GM19023 (cell line): Measurements from ENCODE around the gene CCDC33.

Experiments used
- ATAC-seq: cut with Tn5 transposase; IDR thresholded peaks from one replicate; pipeline ENCODE4 v1.9.1; 2021; ENCODE audit warnings: mild to moderate bottlenecking, moderate library complexity; ENCODE audit not compliant: unreplicated experiment

Gene CCDC33

DNA sequence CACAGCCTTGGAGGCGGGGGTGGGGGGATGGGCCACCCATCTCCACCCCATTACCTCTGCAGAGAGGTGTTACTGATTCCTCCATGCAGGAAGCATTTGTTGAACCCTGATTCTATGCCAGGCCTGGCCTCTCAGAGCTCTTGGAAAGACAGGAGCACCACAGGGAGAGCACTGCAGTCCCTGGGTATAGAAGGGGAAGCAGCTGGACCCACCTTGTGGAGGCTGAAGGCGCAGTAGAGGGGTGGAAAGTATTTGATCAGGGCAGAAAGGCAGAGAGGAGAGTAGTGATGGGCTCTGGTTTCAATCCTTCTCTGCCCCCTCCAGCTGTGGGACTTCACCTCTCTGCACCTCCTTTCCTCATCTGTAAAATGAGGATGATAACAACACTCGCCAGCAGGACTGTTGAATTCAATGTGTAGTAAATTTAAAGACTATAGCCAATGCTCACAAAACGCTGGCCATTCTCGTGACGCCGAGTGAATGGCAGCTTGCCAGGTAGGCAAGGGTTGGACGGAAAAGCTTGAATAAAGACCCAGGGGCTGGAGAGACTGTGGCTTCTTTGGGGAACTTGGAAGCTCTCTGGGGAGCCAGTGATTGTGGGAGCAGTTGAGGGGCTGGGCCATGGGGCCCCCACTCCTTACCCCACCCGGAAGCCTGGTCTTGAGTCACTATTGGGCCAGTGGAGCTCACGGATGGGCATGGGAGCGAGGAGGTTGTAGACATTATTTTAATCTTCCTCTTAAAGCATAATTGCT, 8.0 kb upstream of the CCDC33 start:
- ATAC-seq, result no peak

DNA sequence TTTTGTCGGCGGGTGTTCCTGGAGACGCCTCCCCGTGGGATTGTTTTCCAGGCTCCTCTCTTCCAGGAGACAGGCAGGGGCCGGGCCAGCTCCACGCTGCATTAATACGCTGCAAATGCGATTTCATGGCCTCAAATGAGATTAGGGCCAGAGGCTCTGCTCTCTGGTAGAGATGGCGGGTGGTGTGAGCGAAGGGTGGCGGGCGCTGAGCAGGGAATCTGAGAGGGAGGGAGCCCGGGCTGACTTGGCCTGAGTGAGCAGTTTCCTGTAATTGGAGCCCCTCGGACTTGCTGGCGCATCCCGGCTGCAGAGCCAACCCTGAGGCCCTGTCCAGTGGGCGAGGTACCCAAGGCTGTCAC, 7.4 kb upstream of the CCDC33 start:
- ATAC-seq, result no peak

DNA sequence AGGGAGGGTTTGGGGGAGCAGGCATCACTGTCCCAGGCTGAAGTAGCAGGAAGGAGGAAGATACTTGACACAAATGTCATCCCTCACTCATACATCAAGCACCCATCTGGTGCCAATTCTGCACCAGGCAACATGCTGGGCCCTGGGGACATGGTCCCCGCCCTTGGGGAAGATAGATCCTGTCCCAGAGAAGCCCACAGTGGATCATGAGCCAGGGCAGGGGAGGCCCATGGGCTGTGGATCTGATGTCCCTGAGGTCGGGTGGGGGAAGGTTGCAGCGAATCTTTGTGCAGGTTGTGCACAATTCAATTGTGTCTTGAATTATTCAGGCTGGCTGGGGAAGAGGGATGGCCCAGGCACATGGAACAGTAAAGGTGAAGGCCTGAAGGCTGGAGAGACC, 6.4 kb upstream of the CCDC33 start:
- ATAC-seq, result no peak

DNA sequence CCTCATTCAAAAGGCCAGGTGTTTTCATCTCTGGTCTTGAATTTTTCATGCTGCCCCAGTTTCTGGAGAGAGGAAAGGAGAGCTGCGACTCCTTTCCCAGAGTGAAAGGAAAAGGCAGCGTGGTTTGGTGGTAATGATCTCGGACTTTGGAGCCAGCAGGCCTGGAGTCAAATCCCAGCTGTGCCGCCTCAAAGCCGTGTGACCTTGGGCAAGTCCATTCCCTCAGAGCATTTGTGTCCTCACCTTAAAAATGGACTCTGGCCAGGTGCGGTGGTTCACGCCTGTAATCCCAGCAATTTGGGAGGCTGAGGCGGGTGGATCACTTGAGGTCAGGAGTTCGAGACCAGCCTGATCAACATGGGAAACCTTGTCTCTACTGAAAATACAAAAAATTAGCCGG, 4.7 kb upstream of the CCDC33 start:
- no peak for ATAC-seq

DNA sequence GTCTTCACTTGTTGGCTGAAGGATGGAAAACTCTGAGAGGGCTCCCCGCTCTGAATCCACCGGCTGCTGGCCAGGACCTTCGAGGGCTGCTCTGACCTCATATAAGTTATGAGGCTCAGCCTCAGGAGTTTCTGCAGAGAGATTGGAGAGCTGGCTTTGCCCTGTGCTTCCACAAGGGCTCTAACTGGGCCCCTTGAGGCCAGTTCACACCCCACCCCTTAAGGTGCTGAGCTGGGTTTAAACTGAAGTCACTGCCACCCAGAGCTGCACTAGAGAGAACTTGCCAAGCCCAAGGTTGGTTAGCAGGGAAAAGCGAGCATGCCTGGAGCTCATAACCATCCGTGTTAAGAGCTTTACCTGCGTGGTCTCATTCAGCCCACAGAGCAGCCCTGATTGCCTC, 2.8 kb upstream of the CCDC33 start:
- no peak for ATAC-seq

DNA sequence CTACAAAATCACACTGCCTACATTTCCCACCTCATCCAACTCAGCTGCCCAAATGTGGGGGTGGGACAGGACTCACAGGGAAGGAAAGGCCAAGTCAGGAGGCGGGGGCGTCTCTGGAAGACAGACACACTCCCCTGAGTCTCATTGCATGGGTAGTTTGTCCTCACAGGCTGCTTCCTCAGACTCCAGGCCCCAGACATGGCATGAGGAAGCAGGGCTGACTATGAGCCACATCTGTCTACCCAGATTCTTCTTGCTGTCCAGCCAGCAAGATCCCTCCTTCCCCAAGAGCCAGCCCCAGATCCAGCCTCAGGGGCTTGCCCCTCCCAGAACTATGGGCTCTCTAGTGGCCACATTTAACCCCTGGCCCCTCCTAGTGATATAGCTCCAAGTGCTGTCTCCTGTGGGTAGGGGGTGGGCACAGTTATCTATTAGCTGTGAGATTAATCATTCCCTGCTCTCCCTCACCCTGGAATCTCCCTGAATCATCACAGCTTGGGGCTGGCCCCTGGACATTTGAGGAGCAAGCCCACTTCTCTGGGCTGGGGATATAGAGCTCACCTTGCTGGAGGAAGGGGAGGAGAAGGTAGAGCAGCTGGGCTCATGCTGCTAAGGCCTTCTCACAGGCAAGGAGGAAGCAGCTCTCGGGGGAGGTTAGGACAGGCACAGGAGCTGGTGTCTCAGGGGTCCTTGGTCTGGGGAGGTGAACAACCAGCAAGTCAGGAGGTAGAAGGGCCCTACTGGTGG, 2.1 kb upstream of the CCDC33 start:
- ATAC-seq, result no peak

DNA sequence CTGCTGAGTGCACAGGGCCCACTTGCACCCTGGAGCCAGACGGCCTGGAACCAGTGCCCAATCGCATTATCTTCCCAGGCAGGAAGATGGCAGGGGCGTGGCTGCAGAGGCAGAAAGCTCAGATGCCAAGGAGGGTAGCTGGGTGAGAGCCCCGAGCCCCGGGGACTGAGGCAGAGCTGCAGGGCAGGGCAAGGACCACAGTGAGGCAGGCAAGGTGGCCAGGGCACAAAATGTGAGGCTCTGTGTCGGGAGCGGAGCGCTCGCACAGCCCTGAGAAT, 1.6 kb upstream of the CCDC33 start:
- no peak for ATAC-seq

DNA sequence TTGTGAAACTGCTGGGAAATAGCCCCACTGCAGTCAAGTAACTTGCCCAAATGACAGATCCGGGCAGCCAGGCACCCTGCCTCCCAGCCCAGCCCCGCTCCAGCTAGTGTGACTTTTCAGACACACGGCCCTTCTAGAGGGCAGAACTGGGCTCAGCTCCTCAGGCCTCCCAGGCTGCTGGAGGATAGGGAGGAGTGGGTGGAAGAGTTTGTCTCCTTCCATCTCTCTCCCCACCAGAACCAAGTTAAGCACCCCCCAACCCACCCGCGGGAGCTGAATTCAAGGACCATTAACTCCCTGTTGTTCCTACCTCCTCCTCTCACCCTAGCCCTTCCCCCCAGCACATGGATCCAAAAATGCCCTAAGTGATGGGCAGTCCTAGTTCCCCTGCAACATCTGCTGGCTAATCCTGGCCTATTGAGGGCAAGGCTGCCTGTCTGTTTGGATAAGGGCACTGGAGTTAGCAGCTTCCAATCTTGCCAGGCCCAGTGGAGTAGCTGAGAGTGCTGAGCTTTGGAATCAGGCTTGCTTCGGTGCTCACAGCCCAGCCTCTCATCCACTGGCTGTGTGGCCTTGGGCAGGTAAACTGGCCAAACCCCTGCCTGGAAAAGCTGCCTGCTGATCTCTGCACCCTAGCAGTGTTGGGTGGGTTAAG, 3.1 kb downstream of the CCDC33 start:
- no peak for ATAC-seq

DNA sequence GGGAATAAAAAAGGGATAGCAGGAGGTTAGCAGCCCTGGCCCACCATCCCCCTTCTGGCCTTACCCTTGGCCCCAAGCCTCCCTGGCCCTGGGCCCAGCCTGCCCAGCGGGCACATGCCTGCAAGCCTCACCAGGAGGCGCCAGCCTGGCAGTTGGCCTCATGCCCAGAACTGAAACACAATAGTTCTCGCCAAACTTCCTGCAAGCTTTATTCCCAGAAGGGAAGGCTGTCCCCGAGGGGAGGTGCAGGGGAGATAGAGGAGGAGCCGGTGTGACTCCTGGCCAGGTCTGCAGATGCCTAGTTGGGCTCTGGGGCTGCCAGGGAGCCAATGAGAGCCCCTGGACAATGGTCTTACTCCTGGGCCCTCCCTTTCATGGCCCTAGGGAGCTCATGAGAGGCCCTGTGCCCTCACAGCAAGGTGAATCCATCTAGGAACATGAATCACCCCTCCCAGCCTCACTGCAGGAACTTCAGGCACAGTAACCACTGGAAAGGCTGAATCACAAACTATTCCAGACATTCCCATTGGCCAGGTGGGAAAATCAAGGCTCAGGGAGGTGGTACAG, 4.0 kb downstream of the CCDC33 start:
- ATAC-seq, result no peak

DNA sequence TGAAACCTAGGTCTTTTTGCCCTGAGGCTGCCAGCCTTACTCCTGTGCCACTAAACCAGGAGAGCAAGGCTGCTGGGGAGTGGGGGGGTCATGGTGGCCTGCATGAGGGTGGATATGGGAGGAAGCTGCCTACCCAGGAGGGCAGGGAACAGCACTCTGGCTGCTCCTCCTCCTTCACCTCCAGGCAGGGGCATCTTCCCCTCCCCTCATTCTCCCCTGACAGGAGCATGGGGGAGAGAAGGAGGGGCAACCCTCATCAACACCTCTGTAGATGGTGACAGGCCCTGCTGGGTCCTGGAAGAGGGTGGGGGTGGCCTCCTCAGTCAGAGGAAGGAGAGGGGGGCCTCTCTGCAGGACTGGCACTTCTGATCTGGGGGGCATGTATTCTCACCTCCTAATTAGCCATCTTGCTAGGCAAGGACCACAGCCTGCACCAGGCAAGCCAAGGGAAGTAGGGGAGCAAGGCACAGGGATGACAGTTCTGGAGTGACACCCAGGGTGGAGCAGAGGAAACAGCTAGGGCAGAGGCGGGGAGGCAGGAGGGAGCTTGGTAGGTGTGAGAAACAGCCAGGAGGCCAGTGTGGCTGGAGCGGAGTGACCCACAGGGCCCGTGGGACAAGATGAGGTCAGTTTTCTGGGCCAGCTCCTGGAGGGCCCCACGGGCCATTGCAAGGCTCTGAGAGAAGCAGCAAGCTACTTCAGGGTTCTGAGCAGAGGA, 4.9 kb downstream of the CCDC33 start:
- no peak for ATAC-seq

DNA sequence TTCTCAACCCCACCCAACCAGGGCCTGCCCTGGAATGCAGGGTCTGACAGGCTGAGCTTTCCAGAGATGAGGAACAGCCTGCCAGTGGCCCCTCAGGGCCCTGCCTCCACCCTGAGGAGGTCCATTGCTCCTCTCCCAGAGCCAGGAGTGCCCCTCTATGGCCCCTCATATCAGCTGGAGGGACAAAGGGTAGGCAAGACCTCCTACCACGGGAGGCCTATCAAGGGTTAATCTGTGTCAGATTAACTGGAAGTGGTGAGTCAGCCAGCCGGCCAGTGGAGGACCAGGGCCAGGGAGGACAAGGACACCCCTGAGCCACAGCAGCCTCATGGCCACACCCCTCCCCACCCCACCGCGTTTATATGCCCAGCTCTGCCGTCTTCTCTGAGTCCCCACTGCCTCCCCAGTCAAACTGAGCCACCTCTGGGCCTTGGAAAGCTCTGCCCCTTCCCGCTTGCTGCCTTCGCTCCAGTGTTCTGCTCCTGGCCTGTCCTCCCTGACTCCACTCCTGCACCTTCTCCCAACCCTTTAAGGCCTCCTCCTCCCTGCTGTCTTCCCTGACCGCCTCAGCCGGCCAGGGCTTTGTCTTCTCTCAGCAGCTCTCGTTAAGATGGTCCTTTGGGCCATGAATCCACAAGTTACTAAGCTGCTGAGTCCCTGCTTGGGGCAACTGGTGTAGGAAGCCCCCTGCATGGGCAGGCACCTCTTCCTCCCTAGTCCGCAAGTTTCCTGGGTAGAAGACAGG, 6.5 kb downstream of the CCDC33 start:
- no peak for ATAC-seq

DNA sequence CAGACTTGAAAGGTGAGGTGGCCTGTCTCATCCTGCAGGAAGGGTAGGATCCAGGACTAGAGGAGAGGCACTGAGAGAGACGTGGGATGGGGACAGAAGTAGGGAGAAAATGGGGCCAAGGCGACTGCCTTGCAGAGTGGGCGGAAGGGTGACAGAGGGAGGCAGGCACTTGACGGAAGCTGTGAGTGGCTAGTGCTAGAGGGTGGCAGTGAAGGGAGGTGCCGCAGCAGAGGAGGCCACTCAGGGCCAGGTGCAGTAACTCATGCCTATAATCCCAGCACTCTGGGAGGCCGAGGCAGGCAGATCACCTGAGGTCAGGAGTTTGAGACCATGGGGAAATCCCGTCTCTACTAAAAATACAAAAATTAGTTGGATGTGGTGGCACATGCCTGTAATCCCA, 7.3 kb downstream of the CCDC33 start:
- ATAC-seq, result no peak

DNA sequence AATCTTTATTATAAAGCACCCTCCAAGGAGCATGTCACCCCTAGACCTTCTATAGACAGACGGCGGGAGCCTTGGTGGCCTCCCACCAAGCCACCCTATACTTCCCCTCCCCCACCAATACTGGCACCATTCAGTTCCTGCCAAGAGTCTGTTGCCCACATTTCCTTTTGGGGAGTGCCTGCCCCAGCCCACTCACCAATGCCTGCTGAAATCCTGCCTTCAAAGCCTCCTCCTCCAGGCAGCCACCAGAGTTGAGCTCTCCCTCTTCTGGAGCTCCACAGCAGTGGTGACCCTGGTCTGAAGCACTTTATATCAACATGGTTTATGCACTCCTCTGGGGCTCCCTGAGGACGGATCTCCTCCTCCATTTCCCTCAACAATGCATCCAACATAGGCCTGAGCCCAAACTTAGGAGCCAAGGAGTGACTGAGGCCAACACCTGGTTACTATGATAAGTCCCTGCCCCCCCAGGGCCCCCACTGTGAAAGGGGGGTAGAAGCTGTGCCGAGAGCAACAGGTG, 8.8 kb downstream of the CCDC33 start:
- no peak for ATAC-seq

DNA sequence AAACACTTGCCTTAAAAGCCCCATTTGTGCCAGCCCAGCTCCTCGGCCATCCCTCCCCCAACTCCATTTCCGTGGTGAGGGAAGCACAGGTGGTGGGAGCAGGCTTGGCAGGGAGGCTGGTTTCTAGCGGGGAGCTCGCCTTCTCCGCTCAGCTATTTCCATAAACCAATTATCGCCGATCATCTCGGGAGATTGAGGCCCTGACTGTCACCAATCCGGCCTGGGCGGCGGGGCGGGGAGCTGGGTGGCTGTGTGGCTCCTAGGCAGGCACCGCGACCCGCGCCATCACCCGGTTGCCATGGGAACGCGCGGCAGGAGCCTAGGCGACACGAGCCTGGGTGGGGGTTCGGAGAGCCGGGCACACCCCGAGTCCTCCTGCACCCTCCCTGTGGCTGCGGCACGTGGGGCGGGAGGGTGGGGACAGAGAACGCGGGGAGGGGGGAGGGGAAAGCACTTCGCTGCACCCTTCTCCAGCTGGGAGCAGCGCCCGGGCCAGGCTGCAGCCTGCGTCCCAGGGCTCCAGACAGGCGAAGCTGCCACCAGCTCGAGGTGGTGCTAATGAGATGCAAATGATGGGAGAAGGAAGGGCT, 9.3 kb downstream of the CCDC33 start:
- no peak for ATAC-seq

DNA sequence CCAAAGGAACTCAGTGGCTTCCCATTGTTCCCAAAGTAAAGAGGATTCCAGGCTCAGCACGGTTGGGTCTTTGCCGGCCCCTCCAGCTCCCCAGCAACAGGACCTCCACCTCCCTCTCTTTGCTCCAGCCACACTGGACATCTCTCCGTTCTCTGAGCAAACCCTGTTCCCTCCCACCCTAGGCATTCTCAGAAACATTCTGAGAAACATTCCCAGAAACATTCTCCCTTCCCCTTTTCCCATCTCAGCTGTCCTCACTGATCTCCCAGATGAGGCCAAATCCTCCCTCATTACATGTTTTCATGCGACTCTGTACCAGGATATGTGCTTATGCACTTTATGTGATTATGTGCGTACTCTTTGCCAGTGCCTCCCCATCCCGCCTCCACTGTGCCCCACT, 14.1 kb downstream of the CCDC33 start:
- no peak for ATAC-seq

DNA sequence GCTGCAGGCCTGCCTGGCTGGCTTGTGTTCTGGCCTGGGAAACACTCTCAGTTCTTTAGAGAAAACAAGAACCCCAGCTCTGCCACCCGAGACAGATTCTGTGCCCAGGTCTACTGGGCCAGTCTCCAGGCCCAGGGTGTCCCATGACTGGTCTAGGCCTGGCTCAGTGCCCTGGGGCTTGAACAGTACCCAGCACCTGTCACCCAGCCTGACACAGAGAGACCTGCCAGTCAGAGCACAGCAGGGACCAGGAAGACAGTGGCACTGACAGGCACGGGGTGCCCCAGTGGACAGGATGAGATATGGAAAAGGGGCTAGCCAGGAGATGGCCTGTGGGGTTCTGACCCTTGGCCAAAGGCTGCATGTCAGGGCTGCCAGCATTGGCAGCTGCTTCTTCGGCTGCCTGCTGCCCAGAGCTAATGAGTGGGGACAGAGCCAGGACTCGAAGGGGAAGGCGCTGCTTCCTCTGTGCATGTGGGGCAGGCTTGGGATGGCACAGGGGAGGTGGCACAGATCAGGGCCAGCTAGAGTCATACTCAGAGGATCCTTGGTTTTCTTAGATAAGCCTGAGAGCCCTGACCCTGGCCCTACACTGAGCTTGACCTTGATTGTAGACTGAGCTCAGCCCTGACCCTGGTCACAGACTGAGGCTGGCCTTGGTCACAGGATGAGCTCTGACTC, 15.1 kb downstream of the CCDC33 start:
- ATAC-seq, result no peak

DNA sequence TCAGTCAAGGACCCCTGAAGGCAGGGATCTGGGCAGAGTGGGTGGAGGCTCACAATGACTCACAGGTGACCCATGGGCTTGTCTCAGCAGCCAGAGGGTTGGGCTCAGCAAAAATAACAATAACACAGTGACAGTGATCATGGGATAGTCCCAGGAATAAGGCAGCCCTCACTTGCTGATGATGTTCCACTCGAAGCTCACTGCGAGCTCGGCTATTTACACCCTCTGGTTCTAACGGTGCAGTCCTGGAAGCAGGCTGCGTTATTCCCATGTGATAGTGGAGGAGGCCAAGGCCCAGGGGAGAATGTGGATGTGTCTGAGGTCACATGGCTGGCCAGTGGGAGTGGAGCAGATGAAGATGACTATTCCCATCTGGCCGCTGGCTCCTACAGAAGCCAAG, 16.2 kb downstream of the CCDC33 start:
- ATAC-seq, result no peak

DNA sequence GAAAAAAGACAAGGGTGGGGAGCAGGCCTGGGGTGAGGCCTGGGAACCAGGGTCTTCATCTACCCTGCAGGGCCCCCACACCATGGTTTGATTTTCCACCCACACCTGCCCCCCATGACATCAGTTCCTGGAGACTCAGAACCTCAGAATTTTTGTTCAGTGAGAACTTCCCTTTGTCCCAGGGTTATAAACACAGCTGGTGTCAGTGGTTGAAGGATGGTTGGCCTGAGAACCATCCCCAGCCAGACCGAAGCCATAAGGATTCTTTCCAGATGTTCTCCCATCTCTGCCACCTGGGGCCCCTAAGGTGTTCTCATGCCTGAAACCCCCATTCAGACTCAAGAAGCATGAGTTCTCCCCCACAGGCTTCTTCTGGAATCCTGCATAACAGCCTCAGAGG, 16.6 kb downstream of the CCDC33 start:
- no peak for ATAC-seq

DNA sequence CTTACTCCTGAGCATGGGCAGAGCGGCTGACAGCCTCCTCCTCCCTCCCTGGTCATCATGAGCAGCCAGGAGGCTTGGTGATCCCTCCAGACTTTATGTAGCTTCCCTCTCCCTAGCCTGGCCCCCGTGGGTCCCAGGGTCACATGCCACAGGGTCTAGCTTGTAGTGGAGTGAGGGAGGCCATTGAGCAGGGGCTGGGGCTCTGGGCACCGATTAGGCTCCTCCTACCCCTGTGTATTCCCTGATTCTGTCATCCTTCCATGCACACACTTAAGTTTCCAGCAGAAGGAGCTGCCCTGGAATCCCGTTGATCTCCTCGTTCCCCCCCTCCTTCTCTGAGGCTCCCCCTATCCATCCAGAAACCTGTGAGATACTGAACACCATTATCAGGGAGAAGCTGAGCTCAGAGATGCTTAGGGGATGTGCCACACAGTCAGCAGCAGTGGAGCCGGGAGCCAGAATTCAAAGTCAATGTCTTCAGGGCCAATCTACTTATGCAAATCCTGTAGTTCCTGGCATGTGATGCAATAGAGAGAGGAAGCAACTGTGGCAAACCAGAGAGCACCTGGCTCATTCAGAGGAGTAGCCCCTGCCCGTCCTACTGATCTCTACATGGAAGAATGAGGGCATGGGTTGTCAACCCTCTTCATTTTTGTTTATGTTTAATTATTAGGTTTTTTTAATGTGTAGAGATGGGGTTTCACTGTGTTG, 17.2 kb downstream of the CCDC33 start:
- ATAC-seq, result no peak
